D341Med (cell line): Measurements from ENCODE around the gene ARHGAP10.

Experiments
- DNase-seq: peaks from one replicate; pipeline ENCODE4 v3.0.0; 2012; ENCODE audit warnings: low spot score

The ARHGAP10 gene

GRCh38 chr4:147731580-147732517, at the start of gene ARHGAP10:
Gene ARHGAP10, plus strand, starts transcription at chr4:147732088. Its CDS starts 214 bp downstream, at chr4:147732302.
- DNase-seq = peak; percentile 88

- DNase-seq = no peak
Observed at GRCh38 chr4:147682755-147683154, 49.1 kb upstream of the ARHGAP10 start.

GRCh38 chr4:147683188-147683591, 48.7 kb upstream of the ARHGAP10 start:
- DNase-seq = peak; percentile 41

GRCh38 chr4:147683717-147684700, 47.9 kb upstream of the ARHGAP10 start, which contains the start of gene PRMT9:
Gene PRMT9, minus strand, starts transcription at chr4:147684163. Its CDS starts 176 bp downstream, at chr4:147683987.
- DNase-seq = peak; percentile 99

GRCh38 chr4:147689067-147689466, 42.8 kb upstream of the ARHGAP10 start:
- DNase-seq = no peak

GRCh38 chr4:147691820-147692219, 40.1 kb upstream of the ARHGAP10 start:
- no peak for DNase-seq

GRCh38 chr4:147693218-147693617, 38.7 kb upstream of the ARHGAP10 start:
- no peak for DNase-seq

- no peak for DNase-seq
Observed at GRCh38 chr4:147696866-147697265, 35.0 kb upstream of the ARHGAP10 start.

- DNase-seq = no peak
Observed at GRCh38 chr4:147704846-147705245, 27.0 kb upstream of the ARHGAP10 start.

GRCh38 chr4:147707892-147708672, 23.8 kb upstream of the ARHGAP10 start:
- DNase-seq = peak; percentile 63

GRCh38 chr4:147709999-147710398, 21.9 kb upstream of the ARHGAP10 start:
- DNase-seq = no peak

- DNase-seq = no peak
Observed at GRCh38 chr4:147714575-147715401, 17.1 kb upstream of the ARHGAP10 start.

- no peak for DNase-seq
Observed at GRCh38 chr4:147717878-147718277, 14.0 kb upstream of the ARHGAP10 start.

GRCh38 chr4:147723326-147723725, 8.6 kb upstream of the ARHGAP10 start:
- no peak for DNase-seq

- DNase-seq = no peak
Observed at GRCh38 chr4:147724468-147725201, 7.3 kb upstream of the ARHGAP10 start.

GRCh38 chr4:147725673-147726072, 6.2 kb upstream of the ARHGAP10 start:
- DNase-seq = no peak

GRCh38 chr4:147727476-147728028, 4.3 kb upstream of the ARHGAP10 start:
- no peak for DNase-seq

GRCh38 chr4:147730333-147730732, 1.6 kb upstream of the ARHGAP10 start:
- no peak for DNase-seq

GRCh38 chr4:147732518-147733235, 789 bp downstream of the ARHGAP10 start:
- peak; percentile 80 for DNase-seq
